ENCODE results near the gene NFATC2.

NFATC2 gene

GRCh38 chr20:51417250-51418136 lies 125.0 kb downstream of the NFATC2 start:
- peaks cover 0 to 15% (median 10%) of the 10 kb centered on the region in 4 donors for H3K4me1 ChIP-seq
- no peaks in the 10 kb centered on the region for H3K36me3 ChIP-seq
- no peak for TF ChIP-seq CTCF (IDR thresholded peaks at IDR 0.05)
- H3K27me3 ChIP-seq, result no peaks in the 10 kb centered on the region
- no peak overlapping the region for H3K27ac ChIP-seq
- no peaks in the 10 kb centered on the region for H3K9me3 ChIP-seq
- DNase-seq, result no peak
- intact Hi-C loops (cut with DNase I; ENCODE audit: low total_unique reads), result no loop called here
- H3K4me3 ChIP-seq, result no peak overlapping the region

- Histone ChIP-seq H3K9me3 (no peaks in the 10 kb centered on the region), H3K36me3 (no peaks in the 10 kb centered on the region), H3K4me1 (peaks cover 0 to 23% (median 17%) of the 10 kb centered on the region in 4 donors), H3K27ac (no peak overlapping the region), H3K4me3 (no peak overlapping the region), H3K27me3 (no peaks in the 10 kb centered on the region)
- intact Hi-C loops (cut with DNase I; ENCODE audit: low total_unique reads), result no loop called here
- no peak for TF ChIP-seq CTCF (IDR thresholded peaks at IDR 0.05)
- no peak for DNase-seq
Observed at GRCh38 chr20:51416532-51417249, 125.8 kb downstream of the NFATC2 start.

GRCh38 chr20:51413857-51414256 lies 128.7 kb downstream of the NFATC2 start:
- no peak overlapping the region for H3K27ac ChIP-seq
- no peak for DNase-seq
- no peaks in the 10 kb centered on the region for H3K27me3 ChIP-seq
- intact Hi-C loops (cut with DNase I; ENCODE audit: low total_unique reads), result no loop called here
- no peaks in the 10 kb centered on the region for H3K36me3 ChIP-seq
- H3K4me3 ChIP-seq, result no peak overlapping the region
- H3K9me3 ChIP-seq, result no peaks in the 10 kb centered on the region
- peaks cover 0 to 22% (median 17%) of the 10 kb centered on the region in 4 donors for H3K4me1 ChIP-seq
- no peak for TF ChIP-seq CTCF (IDR thresholded peaks at IDR 0.05)

- Histone ChIP-seq H3K4me1 (peaks cover 0 to 22% (median 17%) of the 10 kb centered on the region in 4 donors), H3K27ac (peak overlapping the region in 1 of 2 donors; percentile 43), H3K9me3 (no peaks in the 10 kb centered on the region), H3K27me3 (no peaks in the 10 kb centered on the region), H3K4me3 (peak overlapping the region; percentile 10 to 19), H3K36me3 (no peaks in the 10 kb centered on the region)
- no peak for TF ChIP-seq CTCF (IDR thresholded peaks at IDR 0.05)
- peak; percentile 58 to 74 for DNase-seq
- intact Hi-C loops (cut with DNase I; ENCODE audit: low total_unique reads), result no loop called here
Observed at GRCh38 chr20:51412951-51413481, 129.5 kb downstream of the NFATC2 start.

- Histone ChIP-seq H3K27me3 (no peaks in the 10 kb centered on the region), H3K9me3 (no peaks in the 10 kb centered on the region), H3K27ac (peak overlapping the region; percentile 43 to 56), H3K4me1 (peaks cover 0 to 22% (median 17%) of the 10 kb centered on the region in 4 donors), H3K4me3 (peak overlapping the region; percentile 10 to 19), H3K36me3 (no peaks in the 10 kb centered on the region)
- intact Hi-C loops (cut with DNase I; ENCODE audit: low total_unique reads), result no loop called here
- DNase-seq, result peak; percentile 36 to 74
- no peak for TF ChIP-seq CTCF (IDR thresholded peaks at IDR 0.05)
Observed at GRCh38 chr20:51412333-51412871, 130.1 kb downstream of the NFATC2 start.
